Stimulated activated CD4-positive, alpha-beta T cell treated with anti-CD3 and anti-CD28 coated beads, Interleukin-15, amount 100 ng/mL, for 1 hour (primary cell): ENCODE results near the gene ANP32B.
"Not testable (repeated sequence)": the region's sequence is repeated elsewhere in the genome, so short reads cannot be mapped to it uniquely, and the experiment has no call there.

Experiments used
- DNase-seq, 2 donors: peaks; one replicate each; pipeline ENCODE4 v3.0.0-alpha.2; 2020; ENCODE audit warnings: low read depth in 1 of 2, low spot score in 1 of 2

Gene ANP32B

DNA sequence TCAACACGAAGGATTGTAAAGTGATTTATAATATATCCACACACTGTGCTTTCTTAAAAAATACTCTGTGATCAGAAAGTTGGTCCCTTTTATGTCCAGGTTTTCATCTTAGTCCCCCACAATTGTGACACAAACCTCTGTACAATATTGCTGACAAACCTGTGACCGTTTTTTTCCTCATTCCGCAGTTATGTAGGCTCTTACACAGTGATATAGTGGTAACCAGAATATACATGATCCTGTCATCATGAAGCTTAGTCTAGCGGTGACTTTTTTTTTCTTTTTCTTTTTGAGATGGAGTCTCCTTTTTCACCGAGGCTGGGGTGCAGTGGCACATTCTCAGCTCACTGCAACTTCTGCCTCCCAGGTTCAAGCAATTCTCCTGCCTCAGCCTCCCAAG, 8.7 kb downstream of the ANP32B start:
- DNase-seq: no peak

DNA sequence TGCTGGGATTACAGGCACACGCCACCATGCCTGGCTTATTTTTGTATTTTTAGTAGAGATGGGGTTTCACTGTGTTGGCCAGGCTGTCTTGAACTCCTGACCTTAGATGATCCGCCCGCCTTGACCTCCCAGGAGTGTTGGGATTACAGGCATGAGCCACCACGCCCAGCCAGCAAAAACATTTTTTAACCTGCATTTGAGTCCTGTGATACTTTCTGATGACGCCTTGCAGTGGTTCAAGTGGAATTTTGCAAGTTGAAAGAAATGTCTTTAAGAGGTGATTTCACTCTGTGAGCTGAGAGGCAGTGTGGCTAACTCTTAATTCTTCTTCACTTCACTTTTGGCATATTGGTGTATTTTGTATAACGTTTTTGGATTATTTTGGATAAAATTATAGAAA, 9.1 kb downstream of the ANP32B start:
- DNase-seq: no peak

DNA sequence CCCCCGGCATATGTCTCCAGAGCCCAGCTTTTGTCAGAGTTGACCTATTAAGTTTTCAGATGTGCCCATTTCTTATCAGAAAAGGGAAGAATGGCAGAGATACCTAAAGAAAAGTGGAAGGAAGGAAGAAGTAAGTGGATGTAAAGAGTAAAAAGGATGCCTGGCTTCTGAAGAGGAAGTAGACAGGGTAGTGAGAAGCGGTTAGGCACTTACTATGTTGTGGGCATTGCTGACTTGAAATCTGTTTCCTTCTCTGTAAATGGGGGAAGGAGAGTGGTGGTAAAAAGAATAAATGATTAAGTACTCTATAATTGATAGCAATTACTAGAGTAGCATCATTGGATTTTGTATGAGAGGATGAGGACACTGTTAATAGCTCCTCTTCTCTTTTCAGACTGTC, 9.9 kb downstream of the ANP32B start:
- no peak for DNase-seq

DNA sequence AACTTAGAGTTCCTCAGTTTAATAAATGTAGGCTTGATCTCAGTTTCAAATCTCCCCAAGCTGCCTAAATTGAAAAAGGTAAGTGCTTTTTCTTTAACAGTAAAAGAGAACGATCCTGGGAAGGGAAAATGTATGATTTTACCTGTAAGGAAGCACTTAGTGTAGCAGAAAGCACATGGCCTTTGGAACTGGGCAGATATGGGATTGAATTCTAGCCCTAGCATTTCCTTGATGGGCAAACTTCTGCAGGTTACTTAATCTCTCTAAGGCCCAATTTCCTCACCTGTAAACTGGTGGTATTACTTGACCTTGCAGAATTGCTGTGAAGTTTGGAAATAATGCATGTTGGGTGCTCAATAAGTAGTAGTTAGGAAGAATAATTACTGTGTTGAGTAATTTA, 11.6 kb downstream of the ANP32B start:
- no peak for DNase-seq

DNA sequence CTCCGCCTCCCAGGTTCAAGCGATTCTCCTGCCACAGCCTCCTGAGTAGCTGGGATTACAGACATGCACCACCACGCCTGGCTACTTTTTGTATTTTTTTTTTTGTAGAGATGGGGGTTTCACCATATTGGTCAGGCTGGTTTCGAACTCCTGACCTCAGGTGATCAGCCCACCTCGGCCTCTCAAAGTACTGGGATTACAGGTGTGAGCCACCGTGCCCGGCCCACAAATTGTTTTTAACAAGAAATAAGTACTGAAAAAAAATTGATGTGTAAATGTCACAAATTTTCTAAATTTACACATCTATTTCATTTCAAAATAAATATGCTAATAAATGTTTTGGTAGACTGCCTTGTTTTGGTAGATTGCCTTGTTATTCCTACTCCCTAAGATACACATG, 13.5 kb downstream of the ANP32B start:
- not testable (repeated sequence) for DNase-seq

DNA sequence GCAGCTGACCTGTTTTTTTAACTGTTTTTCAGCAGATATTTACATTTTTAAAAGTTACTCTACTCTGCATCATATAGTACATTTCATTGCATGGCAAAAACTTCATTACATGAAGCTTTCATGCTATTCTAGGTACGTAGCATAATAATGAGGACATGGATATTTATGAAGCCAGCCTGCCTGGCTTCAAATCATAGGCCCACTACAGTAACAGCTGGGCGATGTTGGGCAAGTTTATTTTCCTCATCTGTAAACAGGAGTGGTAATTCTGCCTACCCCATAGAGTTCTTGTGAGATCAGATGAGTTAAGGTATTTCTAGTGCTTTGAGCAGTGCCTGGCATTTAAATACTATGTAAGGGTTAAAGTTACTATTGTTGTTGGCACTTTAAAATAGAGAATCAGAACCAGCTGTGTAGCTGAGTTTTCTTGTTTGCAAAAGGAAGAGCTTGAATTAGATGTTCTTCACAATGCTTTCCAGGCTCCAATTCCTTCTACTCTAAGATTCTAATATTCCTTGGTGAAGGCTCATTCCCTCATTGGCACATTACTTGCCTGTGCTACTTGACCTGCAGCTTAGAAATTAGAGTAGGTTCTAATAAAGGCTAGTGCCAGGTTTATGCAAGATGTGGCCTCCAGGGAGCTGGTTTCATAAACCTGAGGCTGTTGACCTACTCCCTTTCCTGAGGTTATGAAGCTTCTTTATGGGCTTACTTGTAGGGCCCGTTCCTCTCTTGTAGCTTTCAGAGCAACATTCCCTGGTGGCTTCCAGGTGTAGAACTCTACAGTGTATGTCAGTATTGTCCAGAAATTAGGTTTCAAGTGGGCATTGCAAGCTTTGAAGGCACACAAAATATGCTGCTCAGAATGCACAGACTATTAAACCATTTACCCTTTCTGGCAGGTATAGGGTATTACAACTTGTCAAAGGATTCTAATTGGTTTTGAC, 14.5 kb downstream of the ANP32B start:
- no peak for DNase-seq

DNA sequence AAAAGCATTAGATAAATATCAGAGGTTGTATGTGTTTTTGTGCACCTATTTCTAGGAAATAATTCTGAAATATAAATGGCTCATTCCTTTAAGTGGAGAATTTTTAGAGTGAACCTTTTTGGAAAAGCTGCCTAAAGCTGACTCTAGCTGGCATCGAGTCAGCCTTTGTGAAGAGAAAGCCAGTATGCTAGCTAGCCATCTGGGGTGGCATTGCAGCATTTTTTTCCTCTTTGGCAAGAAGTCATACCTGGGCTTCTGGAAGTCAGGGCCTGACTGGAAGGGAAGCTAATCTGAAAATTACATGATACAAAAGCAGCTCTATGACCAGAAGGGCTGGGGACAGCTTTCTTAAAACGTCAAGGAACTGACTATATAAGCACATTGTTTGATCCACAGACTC, 19.7 kb downstream of the ANP32B start:
- no peak for DNase-seq

DNA sequence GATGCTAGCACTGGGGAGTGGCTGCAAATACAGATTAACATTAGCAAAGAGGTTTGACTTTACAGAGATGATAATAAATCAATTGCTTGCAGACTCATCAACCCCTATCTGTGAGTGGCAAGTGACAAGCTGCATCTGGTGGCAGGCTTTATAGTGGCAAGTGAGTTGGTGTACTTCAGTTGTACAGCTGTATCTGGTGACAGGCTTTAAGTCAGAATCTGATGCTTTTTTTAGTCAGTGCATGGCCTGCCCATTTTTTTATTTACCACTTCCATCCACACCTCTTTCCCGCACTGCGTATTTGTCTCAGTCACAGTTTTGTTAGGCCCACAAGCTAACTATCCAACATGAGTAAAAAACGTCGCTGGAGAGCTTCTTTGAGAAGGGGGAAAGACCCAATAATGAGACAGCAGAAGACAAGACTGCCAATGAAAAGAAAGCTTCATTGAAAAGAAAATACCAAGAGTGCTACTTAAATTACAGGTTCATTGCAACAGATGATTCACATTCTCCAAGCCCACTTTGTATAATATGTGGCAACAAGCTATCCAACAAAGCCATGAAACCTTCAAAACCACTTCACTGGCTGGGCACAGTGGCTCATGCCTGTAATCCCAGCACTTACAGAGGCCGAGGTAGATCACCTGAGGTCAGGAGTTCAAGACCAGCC, 23.1 kb downstream of the ANP32B start:
- DNase-seq: no peak

DNA sequence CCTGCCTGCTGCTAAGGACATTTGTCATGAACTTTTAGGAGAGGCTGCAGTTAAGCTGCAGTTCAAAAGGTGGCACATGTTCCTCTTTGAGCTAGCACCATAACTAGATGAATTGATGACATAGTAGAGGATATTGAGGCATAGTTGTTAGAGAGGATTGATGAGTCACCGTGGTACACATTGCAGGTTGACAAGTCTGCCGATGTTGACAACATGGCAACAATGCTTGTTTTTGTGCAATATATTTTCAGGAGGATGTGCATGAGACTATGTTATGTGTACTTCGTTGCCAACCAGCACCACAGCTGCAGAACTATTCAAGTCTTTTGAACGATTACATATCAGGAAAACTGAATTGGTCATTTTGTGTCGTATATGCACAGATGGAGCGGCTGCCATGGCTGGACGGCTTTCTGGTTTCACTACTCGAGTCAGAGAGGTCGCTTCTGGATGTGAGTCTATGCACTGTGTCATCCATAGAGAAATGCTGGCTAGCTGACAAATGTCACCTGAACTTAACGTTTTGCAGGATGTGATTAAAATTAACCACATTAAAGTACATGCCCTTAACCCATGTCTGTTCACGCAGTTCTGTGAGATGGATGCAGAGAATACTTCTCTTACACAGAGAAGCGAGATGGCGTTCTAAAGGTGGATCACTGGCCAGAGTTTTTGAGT, 24.2 kb downstream of the ANP32B start:
- no peak for DNase-seq

DNA sequence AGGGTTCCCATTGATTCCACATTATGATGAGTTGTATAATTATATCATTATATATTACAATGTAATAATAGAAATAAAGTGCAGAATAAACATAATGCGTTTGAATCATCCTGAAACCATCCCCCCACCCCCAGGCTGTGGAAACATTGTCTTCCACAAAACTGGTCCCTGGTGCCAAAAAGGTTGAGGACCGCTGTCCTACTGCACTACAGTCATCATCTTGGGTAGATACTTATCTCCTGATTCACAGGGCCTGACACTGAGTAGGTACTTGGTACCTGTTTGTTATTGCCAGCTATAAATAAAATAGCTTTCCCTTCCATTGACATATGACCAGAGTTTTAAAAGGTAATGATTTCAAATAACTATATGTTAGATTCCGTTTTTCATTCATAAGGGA, 25.6 kb downstream of the ANP32B start:
- no peak for DNase-seq

DNA sequence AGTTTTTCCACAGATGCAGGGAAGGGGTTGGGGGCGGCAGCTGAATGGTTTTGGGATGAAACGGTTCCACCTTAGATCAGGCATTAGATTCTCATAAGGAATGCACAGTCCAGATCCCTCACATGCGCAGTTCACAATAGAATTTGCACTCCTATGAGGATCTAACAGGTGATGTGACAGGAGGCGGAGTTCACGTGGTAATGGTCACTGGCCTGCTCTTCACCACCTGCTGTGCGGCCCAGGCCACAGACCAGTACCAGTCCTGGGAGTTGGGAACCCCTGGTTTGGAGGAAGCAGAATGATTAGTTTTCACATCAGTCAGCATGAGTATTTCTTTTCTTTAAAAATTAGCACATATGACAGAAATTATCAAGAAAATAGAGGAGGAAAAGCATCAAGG, 26.3 kb downstream of the ANP32B start:
- no peak for DNase-seq

DNA sequence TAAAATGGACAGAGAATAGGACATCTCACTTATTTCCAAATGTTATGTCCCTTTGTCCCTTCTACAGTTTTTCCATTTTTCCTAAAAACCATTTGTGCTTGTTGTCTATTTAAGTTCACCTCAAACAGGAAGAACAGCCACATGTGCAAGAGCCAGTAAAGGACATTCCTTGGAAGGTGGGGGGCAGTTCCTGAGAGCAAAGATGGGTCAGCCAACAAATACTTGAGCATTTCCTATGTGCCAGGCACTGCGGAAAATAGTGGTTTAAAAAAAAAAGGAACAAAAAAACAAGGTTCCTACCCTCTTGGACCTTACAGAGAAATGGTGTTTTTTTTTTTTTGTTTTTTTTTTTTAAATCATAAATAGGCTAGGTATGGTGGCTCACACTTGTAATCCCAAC, 26.8 kb downstream of the ANP32B start:
- no peak for DNase-seq

DNA sequence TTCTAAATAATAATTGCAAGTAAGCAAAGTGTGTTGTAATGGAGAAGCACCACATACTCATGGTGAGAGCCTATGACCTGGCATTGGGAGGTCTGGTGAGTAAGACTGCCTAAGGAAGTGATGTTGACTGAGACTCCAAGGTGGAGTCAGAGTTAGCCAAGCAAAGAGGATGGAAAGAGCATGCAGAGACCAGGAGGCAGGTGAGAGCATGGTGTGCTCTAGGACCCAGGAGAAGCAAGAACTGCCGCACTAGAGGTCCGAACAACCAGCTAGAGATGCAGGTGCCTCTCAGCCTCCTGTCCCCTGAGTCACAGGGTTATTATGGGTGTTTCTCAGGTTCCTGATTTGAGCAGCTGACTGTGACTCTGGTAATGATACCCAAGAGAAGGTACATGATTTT, 27.3 kb downstream of the ANP32B start:
- DNase-seq: no peak

DNA sequence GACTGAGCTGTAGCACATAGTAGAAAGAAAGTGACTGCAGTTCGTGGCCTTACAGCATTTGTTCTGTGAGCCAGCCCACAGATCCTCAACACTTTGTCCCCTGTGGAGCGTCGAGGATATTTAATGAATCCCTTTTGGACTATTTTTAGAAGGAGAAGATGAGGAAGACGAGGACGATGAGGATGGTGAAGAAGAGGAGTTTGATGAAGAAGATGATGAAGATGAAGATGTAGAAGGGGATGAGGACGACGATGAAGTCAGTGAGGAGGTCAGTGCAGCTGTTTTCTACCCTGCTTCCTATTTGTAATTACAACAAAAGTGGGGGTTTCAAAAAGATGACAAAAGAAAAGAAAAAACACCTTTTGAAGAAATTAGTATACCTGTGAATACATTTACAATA, 28.0 kb downstream of the ANP32B start:
- DNase-seq: no peak

DNA sequence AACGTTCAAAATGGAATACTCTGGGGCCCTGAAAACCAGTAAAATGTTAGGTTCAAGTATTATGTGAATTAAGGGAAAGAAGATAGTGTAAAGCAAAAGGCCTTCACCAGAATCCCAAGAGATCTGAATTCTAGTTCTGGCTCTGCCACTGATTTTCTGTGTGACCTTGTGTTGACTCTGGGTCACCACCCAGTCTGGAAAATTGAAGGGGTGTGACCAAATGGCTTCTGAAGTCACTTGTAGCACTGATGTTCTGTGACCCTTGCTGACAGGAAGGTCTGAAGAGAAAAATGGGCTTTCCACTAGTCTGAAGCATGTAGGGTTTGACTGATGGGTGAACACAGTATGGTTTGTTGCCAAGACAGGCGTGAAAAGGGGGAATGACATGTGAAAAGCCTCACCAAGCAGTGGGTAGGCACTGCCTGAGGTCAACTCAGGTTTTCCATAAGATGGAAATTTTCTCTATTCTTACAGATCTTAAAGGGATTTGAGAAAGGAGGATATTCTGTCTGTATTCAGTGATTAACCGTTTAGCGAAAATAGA, 33.1 kb downstream of the ANP32B start:
- no peak for DNase-seq

DNA sequence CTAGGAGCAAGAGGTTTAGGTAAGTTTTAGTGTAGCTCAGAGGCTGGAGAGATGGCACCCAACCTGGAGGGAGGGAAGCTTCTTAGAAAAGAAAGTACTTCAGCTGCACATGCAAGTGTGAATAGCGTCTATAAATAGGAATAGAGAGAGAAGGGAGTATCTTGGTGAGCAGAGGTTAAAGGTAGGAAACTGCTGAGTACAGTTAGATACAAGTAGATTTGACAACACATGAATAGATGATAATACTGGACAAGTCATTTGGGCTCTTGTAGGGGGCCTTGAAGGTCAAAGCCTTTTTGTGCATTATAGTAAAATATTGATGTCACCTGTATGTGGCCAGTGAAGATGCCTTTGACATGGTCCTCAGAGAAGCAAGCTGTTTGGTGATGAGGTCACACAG, 34.2 kb downstream of the ANP32B start:
- no peak for DNase-seq

DNA sequence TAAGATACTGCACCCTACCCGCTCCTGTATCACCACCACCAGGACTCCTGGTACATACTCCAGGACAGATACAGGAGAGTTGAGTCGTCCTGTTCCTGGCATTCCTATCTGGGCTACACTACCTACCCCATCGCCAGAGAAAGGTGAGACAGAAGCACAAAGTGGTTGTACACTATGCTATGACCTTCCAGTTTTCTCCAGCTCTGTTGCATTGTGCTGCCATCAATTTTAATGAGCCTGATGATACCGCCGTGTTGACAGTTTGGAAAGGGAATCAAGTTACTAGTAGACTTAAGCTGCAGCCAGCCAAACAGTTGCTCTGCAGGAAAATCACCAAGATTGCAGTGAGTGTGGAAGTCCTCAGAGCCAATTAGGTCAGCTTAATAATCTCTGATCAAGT, 35.2 kb downstream of the ANP32B start:
- no peak for DNase-seq

DNA sequence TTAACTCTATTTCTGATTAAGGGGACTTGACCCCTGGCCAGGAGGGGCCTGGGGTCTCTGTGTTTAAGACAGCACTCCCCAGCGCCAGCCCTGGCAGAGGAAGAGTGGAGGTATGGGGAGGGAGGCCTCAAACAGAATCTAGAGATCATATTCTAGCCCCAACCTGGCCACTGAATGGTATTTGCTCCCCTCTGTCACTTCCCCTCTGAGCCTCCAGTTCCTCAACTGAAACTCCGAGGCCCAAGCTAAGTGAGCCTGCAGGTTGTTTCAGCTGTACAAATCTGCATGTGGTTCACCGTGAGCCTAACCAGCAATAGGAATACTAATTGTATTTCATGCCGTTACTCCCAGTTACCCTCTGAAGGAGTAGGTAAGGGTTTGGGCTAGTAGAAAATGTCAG, 36.0 kb downstream of the ANP32B start:
- DNase-seq: no peak

DNA sequence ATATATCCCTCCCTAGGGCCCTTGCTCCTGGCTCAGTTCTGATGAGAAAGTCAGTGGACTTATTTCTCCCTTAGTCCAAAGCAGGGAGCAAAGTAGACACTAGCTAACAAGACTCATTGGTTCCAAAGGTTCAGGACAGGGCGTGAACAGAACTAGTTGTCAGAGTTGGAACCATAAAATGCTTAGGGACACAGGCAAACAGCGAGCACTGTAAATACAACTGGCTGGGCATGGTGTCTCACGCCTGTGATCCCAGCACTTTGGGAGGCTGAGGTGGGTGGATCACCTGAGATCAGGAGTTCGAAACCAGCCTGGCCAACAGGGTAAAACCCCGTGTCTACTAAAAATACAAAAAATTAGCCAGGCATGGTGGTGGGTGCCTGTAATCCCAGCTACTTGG, 36.7 kb downstream of the ANP32B start:
- not testable (repeated sequence) for DNase-seq

DNA sequence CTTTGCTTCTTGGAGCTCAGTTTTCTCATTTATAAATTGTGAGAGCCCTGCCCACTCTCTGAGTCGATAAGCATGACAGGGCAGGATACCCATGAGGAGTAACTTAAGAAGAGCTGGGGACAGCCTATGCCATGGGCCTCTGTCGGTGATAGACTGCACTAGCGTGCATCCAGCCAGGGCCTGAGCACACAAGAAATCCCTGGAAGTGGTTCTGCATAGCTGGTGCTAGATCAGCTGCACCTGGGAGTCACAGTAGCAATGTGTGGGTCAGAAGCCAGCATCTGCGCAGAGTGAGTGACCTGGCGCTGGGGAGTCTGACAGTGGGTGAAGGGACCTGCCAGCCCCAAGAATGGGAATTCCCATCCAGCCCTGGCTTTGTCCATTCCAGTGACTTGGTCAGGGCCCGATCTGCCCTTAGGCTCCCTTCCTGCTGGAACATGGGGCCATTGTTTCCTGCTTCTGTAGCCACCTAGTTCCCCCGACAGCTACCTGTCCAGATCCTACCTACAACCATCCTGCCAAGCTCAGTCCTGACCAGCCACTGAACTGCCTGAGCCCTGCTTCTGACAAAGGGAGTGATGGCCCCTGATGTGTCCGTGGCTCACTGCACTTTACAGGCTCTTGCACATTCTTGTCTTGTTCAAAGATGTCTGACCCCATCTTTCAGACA, 37.5 kb downstream of the ANP32B start:
- no peak for DNase-seq

DNA sequence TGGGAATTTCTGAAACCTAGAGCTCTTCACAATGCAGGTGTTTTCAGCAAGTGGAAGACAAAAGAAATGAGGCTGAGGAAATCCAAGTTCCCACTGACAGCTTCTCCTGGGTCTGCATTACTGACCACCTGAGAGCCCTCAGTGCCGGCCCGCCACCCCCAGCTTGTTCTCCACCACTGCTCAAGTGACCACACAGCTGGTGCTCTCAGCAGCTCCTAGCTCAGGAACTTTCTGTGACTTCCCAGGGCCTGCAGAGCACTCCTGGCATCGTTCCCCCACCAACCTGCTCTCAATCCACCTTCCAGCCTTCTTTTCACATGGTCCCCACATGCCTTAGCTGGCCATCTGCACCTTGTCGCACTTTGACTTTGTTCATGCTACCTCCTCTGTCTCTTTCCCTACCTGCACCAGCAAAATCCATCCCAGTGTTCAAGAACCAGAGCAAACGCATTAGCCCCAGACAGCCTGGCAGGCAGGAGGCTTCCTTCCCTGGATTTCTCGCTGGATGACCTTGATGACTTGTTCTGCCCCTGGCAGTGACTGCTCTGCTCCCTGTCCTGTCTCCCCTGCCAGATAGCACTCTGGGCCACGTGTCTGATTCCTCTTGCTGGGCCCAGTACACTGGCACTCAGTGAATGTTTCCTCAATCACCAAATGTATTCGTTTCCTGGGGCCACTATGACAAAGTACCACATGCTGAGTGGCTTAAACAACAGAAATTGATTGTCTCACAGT, 38.3 kb downstream of the ANP32B start:
- no peak for DNase-seq
